ENCODE results near the gene EMC10. TPM values are rescaled to one million over a fixed set of nuclear protein-coding genes. Genes with fewer than 3 reads are reported as not detected.
A peak's percentile ranks its signal among the peaks of the same experiment; 100 is the strongest.

The EMC10 gene
- total RNA-seq, 1 donor from 2014 or later, result 98.8 TPM

DNA sequence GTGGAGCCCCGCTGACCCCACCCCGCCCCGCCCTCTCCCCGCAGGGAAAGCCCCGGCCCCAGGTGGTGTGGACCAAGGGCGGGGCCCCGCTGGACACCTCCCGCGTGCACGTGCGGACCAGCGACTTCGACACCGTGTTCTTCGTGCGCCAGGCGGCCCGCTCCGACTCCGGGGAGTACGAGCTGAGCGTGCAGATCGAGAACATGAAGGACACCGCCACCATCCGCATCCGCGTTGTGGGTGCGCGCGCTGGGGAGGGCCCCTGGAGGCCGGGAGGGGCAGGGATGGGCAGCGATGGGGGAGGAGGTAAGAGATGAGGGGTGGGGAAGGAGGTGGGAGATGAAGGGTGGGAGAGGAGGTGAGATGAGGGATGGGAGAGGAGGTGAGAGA is 17.2 kb upstream of the EMC10 start:
- no peak for TF ChIP-seq CTCF (IDR thresholded peaks at IDR 0.05; ENCODE audit: partially characterized antibody, unreplicated experiment)
- Mint-ChIP-seq H3K27me3 (ENCODE audit: unreplicated experiment) (peaks cover 11% of the 10 kb centered on the region), H3K4me3 (ENCODE audit: unreplicated experiment) (no peak overlapping the region), H3K36me3 (ENCODE audit: unreplicated experiment) (peaks cover 8% of the 10 kb centered on the region), H3K4me1 (ENCODE audit: low read depth, unreplicated experiment) (no peaks in the 10 kb centered on the region), H3K27ac (ENCODE audit: unreplicated experiment) (no peak overlapping the region), H3K9me3 (ENCODE audit: unreplicated experiment) (peaks cover 17% of the 10 kb centered on the region)
- DNase-seq, result no peak

DNA sequence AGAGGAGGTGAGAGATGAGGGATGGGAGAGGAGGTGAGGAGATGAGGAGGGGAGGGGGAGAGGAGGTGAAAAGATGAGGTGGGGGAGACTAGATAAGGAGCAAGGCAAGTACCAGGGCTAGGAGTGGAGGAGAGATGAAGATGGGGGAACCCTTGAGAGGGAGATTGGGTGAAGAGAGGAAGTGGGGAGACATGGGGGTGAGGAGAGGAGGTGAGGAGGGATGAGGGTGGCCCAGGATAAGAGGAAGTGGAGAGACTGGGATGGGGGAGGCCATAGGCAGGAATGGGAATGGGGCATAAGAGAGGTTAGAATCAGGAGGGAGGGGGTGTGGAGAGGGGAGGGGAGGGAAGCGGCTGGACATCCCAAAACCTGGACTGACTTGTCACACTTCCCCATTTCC is 16.7 kb upstream of the EMC10 start:
- no peaks in the 10 kb centered on the region for H3K4me1 Mint-ChIP-seq (ENCODE audit: low read depth, unreplicated experiment)

DNA sequence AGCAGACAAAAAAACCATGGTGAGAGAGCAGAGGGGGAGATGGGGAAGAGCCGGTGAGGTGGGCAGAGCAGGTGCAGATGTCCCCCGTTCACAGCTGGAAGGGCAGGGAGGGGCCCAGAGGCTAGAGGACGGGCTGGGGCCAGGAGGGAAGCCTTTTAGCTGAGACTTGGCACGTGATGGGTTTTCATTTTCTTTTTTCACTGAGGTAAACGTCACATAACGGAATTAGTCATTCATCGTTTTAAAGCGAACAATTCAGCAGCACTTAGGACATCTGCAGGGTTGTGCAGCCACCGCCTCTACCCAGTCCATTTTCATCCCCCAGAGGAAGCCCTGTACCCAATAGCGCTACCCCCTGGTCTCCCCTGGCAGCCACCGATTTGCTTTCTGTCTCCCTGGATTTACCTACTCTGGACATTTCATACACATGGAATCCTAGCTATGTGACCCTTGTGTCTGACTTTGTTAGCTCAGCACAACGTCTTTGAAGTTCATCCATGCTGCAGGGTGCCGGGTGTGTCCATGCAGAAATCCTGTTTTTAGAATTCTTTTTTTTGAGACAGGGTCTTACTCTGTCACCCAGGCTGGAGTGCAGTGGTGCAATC is 16.0 kb upstream of the EMC10 start:
- Mint-ChIP-seq H3K27ac (ENCODE audit: unreplicated experiment) (no peak overlapping the region), H3K36me3 (ENCODE audit: unreplicated experiment) (peaks cover 8% of the 10 kb centered on the region), H3K27me3 (ENCODE audit: unreplicated experiment) (peaks cover 11% of the 10 kb centered on the region), H3K4me3 (ENCODE audit: unreplicated experiment) (no peak overlapping the region), H3K9me3 (ENCODE audit: unreplicated experiment) (peaks cover 16% of the 10 kb centered on the region), H3K4me1 (ENCODE audit: low read depth, unreplicated experiment) (no peaks in the 10 kb centered on the region)
- no peak for TF ChIP-seq CTCF (IDR thresholded peaks at IDR 0.05; ENCODE audit: partially characterized antibody, unreplicated experiment)
- DNase-seq, result no peak

More for the DNA sequence above, 16.7 kb upstream of the EMC10 start:
- no peak for TF ChIP-seq CTCF (IDR thresholded peaks at IDR 0.05; ENCODE audit: partially characterized antibody, unreplicated experiment)
- H3K4me3 Mint-ChIP-seq (ENCODE audit: unreplicated experiment), result no peak overlapping the region
- peaks cover 17% of the 10 kb centered on the region for H3K9me3 Mint-ChIP-seq (ENCODE audit: unreplicated experiment)
- no peak overlapping the region for H3K27ac Mint-ChIP-seq (ENCODE audit: unreplicated experiment)
- no peak for DNase-seq
- H3K36me3 Mint-ChIP-seq (ENCODE audit: unreplicated experiment), result peaks cover 8% of the 10 kb centered on the region
- peaks cover 11% of the 10 kb centered on the region for H3K27me3 Mint-ChIP-seq (ENCODE audit: unreplicated experiment)

GRCh38 chr19:50461066-50461875 is 15.0 kb upstream of the EMC10 start:
- Mint-ChIP-seq H3K4me1 (ENCODE audit: low read depth, unreplicated experiment) (no peaks in the 10 kb centered on the region), H3K36me3 (ENCODE audit: unreplicated experiment) (peaks cover under 1% of the 10 kb centered on the region), H3K9me3 (ENCODE audit: unreplicated experiment) (peaks cover 8% of the 10 kb centered on the region), H3K27me3 (ENCODE audit: unreplicated experiment) (peaks cover 6% of the 10 kb centered on the region), H3K27ac (ENCODE audit: unreplicated experiment) (peak overlapping the region; percentile 52), H3K4me3 (ENCODE audit: unreplicated experiment) (no peak overlapping the region)
- peak; percentile 76 for DNase-seq
- peak; percentile 85 for TF ChIP-seq CTCF (IDR thresholded peaks at IDR 0.05; ENCODE audit: partially characterized antibody, unreplicated experiment)

- Mint-ChIP-seq H3K27ac (ENCODE audit: unreplicated experiment) (no peak overlapping the region), H3K4me1 (ENCODE audit: low read depth, unreplicated experiment) (no peaks in the 10 kb centered on the region), H3K36me3 (ENCODE audit: unreplicated experiment) (no peaks in the 10 kb centered on the region), H3K27me3 (ENCODE audit: unreplicated experiment) (peaks cover 3% of the 10 kb centered on the region), H3K9me3 (ENCODE audit: unreplicated experiment) (peaks cover 7% of the 10 kb centered on the region), H3K4me3 (ENCODE audit: unreplicated experiment) (no peak overlapping the region)
- no peak for TF ChIP-seq CTCF (IDR thresholded peaks at IDR 0.05; ENCODE audit: partially characterized antibody, unreplicated experiment)
- no peak for DNase-seq
Observed at GRCh38 chr19:50462970-50463369, 13.3 kb upstream of the EMC10 start.

Measured in glutamatergic neuron (in vitro differentiated cells).